ENCODE results near the gene STAB1. TPM values are rescaled to one million over a fixed set of nuclear protein-coding genes. Genes with fewer than 3 reads are reported as not detected.

Gene STAB1
- total and polyA plus RNA-seq, 2 experiments from 2014 or later, result not detected

DNA sequence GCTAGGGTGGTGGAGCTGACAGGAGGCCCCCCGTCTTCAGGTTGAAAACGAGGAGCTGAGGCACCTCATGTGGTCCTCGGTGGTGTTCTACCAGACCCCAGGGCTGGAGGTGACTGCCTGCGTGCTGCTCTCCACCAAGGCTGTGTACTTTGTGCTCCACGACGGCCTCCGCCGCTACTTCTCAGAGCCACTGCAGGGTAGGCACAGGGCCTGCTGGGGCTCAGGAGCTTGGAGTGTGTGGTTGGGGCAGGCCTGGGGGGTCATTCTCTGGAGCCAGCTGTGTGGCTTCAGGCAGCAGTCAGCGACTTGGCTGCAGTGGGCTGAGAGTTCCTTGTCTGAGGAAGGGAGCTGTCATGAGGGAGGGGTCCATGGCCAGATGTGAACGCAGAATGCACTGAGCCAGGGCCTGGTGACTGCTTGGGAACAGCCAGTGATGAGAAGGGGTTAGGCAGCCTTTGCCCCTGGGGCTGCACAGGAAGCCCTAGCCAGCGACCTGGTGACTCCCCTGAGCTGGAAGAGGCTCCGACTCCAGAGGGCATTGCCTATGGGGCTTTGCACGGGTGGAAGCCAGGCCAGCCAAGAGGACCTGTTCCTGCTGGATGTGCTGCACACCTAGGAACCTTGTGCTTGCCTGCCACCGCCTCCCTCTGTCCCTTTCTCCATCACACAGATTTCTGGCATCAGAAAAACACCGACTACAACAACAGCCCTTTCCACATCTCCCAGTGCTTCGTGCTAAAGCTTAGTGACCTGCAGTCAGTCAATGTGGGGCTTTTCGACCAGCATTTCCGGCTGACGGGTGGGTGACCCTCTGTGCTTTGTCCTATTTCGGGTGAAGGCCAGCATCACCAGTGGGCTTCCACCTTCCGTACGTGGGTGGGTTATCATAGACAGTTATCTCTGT, 4.9 kb upstream of the STAB1 start:
- H3K36me3 ChIP-seq (ENCODE audit: low read depth), result peaks cover 8% of the 10 kb centered on the region; the same call in 1 of the 2 replicates
- H3K4me1 ChIP-seq (ENCODE audit: insufficient read depth), result no peaks in the 10 kb centered on the region; the same call in 1 of the 2 replicates
- no peak overlapping the region for H3K9ac ChIP-seq
- H3F3A ChIP-seq (ENCODE audit: insufficient read depth), result no peaks in the 10 kb centered on the region
- no peaks in the 10 kb centered on the region for H4K20me1 ChIP-seq (ENCODE audit: insufficient read depth)
- WGBS, 2 experiments (ENCODE audit: low coverage in 1 of 2, low lambda C conversion rate in 2 of 2, missing lambda C conversion rate in 2 of 2), result 90 to 92% methylated on average over 21 of the region's 22 CpGs
- H3K9me3 ChIP-seq (ENCODE audit: low read depth), result no peaks in the 10 kb centered on the region
- DNase-seq, result no peak
- TF ChIP-seq EZH2 (IDR thresholded peaks at IDR 0.05; ENCODE audit: insufficient read depth, poor library complexity, severe bottlenecking) (no peak), EZH2phosphoT487 (IDR thresholded peaks at IDR 0.05; ENCODE audit: insufficient read depth, low read depth) (no peak)
- no peaks in the 10 kb centered on the region for H3K9me2 ChIP-seq (ENCODE audit: insufficient read depth)
- in situ Hi-C loops (cut with MboI), result no loop called here
- no peak overlapping the region for H2AFZ ChIP-seq
- H3K27ac ChIP-seq, result no peak overlapping the region
- H3K27me3 ChIP-seq (replicated peaks; ENCODE audit: insufficient read depth), result no peaks in the 10 kb centered on the region
- no peak overlapping the region for H3K4me2 ChIP-seq (ENCODE audit: unreplicated experiment)
- H3K4me3 ChIP-seq, result no peak overlapping the region
- H3K79me2 ChIP-seq (ENCODE audit: insufficient read depth), result no peaks in the 10 kb centered on the region

DNA sequence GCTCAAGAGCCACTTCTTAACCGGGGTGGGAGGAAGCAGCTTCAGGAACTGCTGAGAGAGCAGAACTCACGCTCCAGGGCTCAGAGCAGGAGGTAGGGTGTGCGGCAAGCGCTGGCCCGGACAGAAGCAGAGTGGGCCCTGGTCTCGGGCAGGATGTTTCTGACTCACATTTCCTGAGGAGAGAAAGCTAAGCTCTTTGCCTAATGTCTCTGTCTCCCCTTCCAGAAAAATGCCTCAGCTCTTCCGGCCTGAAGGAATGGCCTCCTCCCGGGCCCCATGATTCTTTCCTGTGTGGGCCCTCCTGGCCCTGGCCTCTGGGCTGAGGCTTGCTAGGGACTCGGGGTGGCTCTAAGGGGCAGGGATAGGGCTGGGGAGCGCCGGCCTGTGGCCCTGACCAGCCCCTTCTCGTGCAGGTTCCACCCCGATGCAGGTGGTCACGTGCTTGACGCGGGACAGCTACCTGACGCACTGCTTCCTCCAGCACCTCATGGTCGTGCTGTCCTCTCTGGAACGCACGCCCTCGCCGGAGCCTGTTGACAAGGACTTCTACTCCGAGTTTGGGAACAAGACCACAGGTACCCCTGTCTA, 4.1 kb upstream of the STAB1 start:
- WGBS, 2 experiments (ENCODE audit: low coverage in 1 of 2, low lambda C conversion rate in 2 of 2, missing lambda C conversion rate in 2 of 2), result 90 to 93% methylated on average over 10 to 23 of the region's 23 CpGs
- peaks cover 7% of the 10 kb centered on the region for H3K4me1 ChIP-seq (ENCODE audit: insufficient read depth)
- DNase-seq, result no peak
- H3K79me2 ChIP-seq (ENCODE audit: insufficient read depth), result no peaks in the 10 kb centered on the region
- in situ Hi-C loops (cut with MboI), result no loop called here
- H3K9me2 ChIP-seq (ENCODE audit: insufficient read depth), result no peaks in the 10 kb centered on the region
- no peaks in the 10 kb centered on the region for H3K27me3 ChIP-seq (replicated peaks; ENCODE audit: insufficient read depth)
- no peaks in the 10 kb centered on the region for H4K20me1 ChIP-seq (ENCODE audit: insufficient read depth)
- no peak overlapping the region for H3K4me2 ChIP-seq (ENCODE audit: unreplicated experiment)
- peaks cover 7% of the 10 kb centered on the region; the same call in 1 of the 2 replicates for H3K36me3 ChIP-seq (ENCODE audit: low read depth)
- no peak overlapping the region for H3K4me3 ChIP-seq
- H2AFZ ChIP-seq, result no peak overlapping the region
- no peaks in the 10 kb centered on the region for H3K9me3 ChIP-seq (ENCODE audit: low read depth)
- TF ChIP-seq EZH2 (IDR thresholded peaks at IDR 0.05; ENCODE audit: insufficient read depth, poor library complexity, severe bottlenecking) (no peak), EZH2phosphoT487 (IDR thresholded peaks at IDR 0.05; ENCODE audit: insufficient read depth, low read depth) (no peak)
- no peak overlapping the region for H3K27ac ChIP-seq
- no peak overlapping the region for H3K9ac ChIP-seq
- no peaks in the 10 kb centered on the region for H3F3A ChIP-seq (ENCODE audit: insufficient read depth)

DNA sequence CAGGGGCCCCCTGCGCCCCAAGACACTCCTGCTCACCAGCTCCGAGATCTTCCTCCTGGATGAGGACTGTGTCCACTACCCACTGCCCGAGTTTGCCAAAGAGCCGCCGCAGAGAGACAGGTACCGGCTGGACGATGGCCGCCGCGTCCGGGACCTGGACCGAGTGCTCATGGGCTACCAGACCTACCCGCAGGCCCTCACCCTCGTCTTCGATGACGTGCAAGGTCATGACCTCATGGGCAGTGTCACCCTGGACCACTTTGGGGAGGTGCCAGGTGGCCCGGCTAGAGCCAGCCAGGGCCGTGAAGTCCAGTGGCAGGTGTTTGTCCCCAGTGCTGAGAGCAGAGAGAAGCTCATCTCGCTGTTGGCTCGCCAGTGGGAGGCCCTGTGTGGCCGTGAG, 3.1 kb upstream of the STAB1 start:
- Histone ChIP-seq H3F3A (ENCODE audit: insufficient read depth) (no peaks in the 10 kb centered on the region), H3K4me2 (ENCODE audit: unreplicated experiment) (no peak overlapping the region), H2AFZ (no peak overlapping the region), H3K9me2 (ENCODE audit: insufficient read depth) (no peaks in the 10 kb centered on the region), H3K79me2 (ENCODE audit: insufficient read depth) (no peaks in the 10 kb centered on the region), H3K27ac (no peak overlapping the region), H3K4me3 (no peak overlapping the region), H3K9ac (no peak overlapping the region), H3K36me3 (ENCODE audit: low read depth) (peaks cover 7% of the 10 kb centered on the region; the same call in 1 of the 2 replicates), H3K27me3 (replicated peaks; ENCODE audit: insufficient read depth) (no peaks in the 10 kb centered on the region), H4K20me1 (ENCODE audit: insufficient read depth) (no peaks in the 10 kb centered on the region), H3K4me1 (ENCODE audit: insufficient read depth) (peaks cover 8% of the 10 kb centered on the region), H3K9me3 (ENCODE audit: low read depth) (no peaks in the 10 kb centered on the region)
- TF ChIP-seq EZH2 (IDR thresholded peaks at IDR 0.05; ENCODE audit: insufficient read depth, poor library complexity, severe bottlenecking), result no peak
- no peak for TF ChIP-seq EZH2phosphoT487 (IDR thresholded peaks at IDR 0.05; ENCODE audit: insufficient read depth, low read depth)
- DNase-seq, result no peak
- 95 to 97% methylated on average over 21 of the region's 21 CpGs for WGBS, 2 experiments (ENCODE audit: low coverage in 1 of 2, low lambda C conversion rate in 2 of 2, missing lambda C conversion rate in 2 of 2)
- in situ Hi-C loops (cut with MboI), result no loop called here

DNA sequence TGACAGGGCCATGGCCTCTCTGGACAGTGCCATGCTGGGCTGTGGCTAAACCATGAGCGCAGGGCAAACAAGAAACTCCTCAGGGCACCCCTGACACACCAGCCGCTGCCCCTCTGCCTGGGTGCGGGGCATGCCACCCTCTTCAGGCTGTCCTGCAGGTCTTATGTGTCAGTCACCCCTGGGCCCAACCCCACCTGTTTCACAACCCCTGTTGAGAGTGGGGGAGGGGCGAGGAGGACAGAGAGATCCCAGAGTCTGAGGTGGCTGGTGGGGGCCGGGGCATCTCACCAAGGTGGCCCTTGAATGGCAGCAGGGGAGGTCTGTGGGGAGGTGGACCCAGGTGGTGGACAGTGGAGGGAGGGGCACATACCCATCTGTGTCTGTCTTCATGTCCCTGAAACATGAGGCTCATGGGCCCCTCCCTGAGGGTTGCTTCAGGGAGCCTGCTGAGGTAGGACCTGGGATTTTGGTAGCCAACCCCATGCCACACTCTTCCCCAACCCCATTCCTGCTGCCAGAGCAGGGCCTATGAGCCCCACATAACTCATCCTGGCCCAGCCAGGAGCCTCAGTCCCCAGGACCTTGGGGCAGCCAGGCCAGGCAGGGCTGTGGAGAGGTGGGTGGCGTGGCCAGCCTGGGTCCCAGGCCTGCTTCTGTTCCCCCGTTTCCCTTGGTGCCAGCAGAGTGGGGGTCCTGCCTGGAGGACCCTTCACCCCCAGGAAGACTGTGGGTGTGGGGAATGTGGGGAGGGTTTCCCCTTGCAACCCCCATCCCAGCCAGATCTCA, 1.7 kb upstream of the STAB1 start:
- Histone ChIP-seq H3F3A (ENCODE audit: insufficient read depth) (0 out of 2 replicates have a peak, but pooled peaks cover 7% of the 10 kb centered on the region), H4K20me1 (ENCODE audit: insufficient read depth) (no peaks in the 10 kb centered on the region), H3K9ac (no peak overlapping the region), H3K36me3 (ENCODE audit: low read depth) (peaks cover 7% of the 10 kb centered on the region; the same call in 1 of the 2 replicates), H3K4me3 (no peak overlapping the region), H3K9me3 (ENCODE audit: low read depth) (no peaks in the 10 kb centered on the region), H3K27me3 (replicated peaks; ENCODE audit: insufficient read depth) (no peaks in the 10 kb centered on the region), H3K79me2 (ENCODE audit: insufficient read depth) (no peaks in the 10 kb centered on the region), H3K9me2 (ENCODE audit: insufficient read depth) (no peaks in the 10 kb centered on the region), H2AFZ (no peak overlapping the region), H3K4me1 (ENCODE audit: insufficient read depth) (peaks cover 18% of the 10 kb centered on the region), H3K27ac (no peak overlapping the region), H3K4me2 (ENCODE audit: unreplicated experiment) (no peak overlapping the region)
- in situ Hi-C loops (cut with MboI), result no loop called here
- DNase-seq, result no peak
- 97 to 99% methylated on average over 7 of the region's 7 CpGs for WGBS, 2 experiments (ENCODE audit: low coverage in 1 of 2, low lambda C conversion rate in 2 of 2, missing lambda C conversion rate in 2 of 2)
- no peak for TF ChIP-seq EZH2phosphoT487 (IDR thresholded peaks at IDR 0.05; ENCODE audit: insufficient read depth, low read depth)
- no peak for TF ChIP-seq EZH2 (IDR thresholded peaks at IDR 0.05; ENCODE audit: insufficient read depth, poor library complexity, severe bottlenecking)
